Mucosa of gallbladder (tissue), 1 donor: Measurements from ENCODE around the gene PNMA6A. TPM values are rescaled to one million over a fixed set of nuclear protein-coding genes. Genes with fewer than 3 reads are reported as not detected.
"Not testable (repeated sequence)": the region's sequence is repeated elsewhere in the genome, so short reads cannot be mapped to it uniquely, and the experiment has no call there.

Experiments used
- DNase-seq: peaks from one replicate; pipeline ENCODE4 v3.0.0-alpha.2; 2020; ENCODE audit warnings: low spot score
- total RNA-seq: library from RNA; stranded (reverse); gene quantifications from one replicate; pipeline ENCODE4 v1.2.1, GENCODE V29; 2021
- donor health status: DM: no; HTN: no; CAD: no.

Gene PNMA6A
- total RNA-seq = 0.98 TPM

GRCh38 chrX:153071909-153072583 lies at the start of gene PNMA6A:
PNMA6A (plus strand) TSS chrX:153072454; CDS start chrX:153073063, 609 bp downstream.
- DNase-seq = not testable (repeated sequence)

- DNase-seq = not testable (repeated sequence)
Observed at GRCh38 chrX:153026501-153026900, 45.8 kb upstream of the PNMA6A start.

- not testable (repeated sequence) for DNase-seq
Observed at GRCh38 chrX:153028487-153028886, 43.8 kb upstream of the PNMA6A start.

GRCh38 chrX:153029162-153029561 lies 43.1 kb upstream of the PNMA6A start:
- DNase-seq = no peak

- DNase-seq = no peak
Observed at GRCh38 chrX:153029875-153030274, 42.4 kb upstream of the PNMA6A start.

GRCh38 chrX:153030801-153031200 lies 41.5 kb upstream of the PNMA6A start:
- DNase-seq = no peak

GRCh38 chrX:153032397-153033118 lies 39.7 kb upstream of the PNMA6A start:
- DNase-seq = peak; percentile 66

- DNase-seq = no peak
Observed at GRCh38 chrX:153049093-153049492, 23.2 kb upstream of the PNMA6A start.

GRCh38 chrX:153052534-153052933 lies 19.7 kb upstream of the PNMA6A start:
- DNase-seq = no peak

GRCh38 chrX:153055871-153056749 lies 16.1 kb upstream of the PNMA6A start, which contains the start of gene PNMA3:
PNMA3 (plus strand) TSS chrX:153056470; CDS start chrX:153057056, 586 bp downstream.
- no peak for DNase-seq

- no peak for DNase-seq
Observed at GRCh38 chrX:153057281-153057680, 15.0 kb upstream of the PNMA6A start.

- DNase-seq = no peak
Observed at GRCh38 chrX:153059191-153060094, 12.8 kb upstream of the PNMA6A start.

- DNase-seq = no peak
Observed at GRCh38 chrX:153060095-153060445, 12.2 kb upstream of the PNMA6A start.

- DNase-seq = no peak
Observed at GRCh38 chrX:153061732-153062131, 10.5 kb upstream of the PNMA6A start.

GRCh38 chrX:153063315-153063714 lies 8.9 kb upstream of the PNMA6A start:
- DNase-seq = no peak

GRCh38 chrX:153064061-153064460 lies 8.2 kb upstream of the PNMA6A start:
- no peak for DNase-seq

- no peak for DNase-seq
Observed at GRCh38 chrX:153065389-153065788, 6.9 kb upstream of the PNMA6A start.

- DNase-seq = not testable (repeated sequence)
Observed at GRCh38 chrX:153066402-153066801, 5.9 kb upstream of the PNMA6A start.

GRCh38 chrX:153073331-153073730 lies 1.1 kb downstream of the PNMA6A start:
- not testable (repeated sequence) for DNase-seq

- no peak for DNase-seq
Observed at GRCh38 chrX:153074262-153074899, 2.1 kb downstream of the PNMA6A start.

- DNase-seq = no peak
Observed at GRCh38 chrX:153074935-153075334, 2.7 kb downstream of the PNMA6A start.
